Hepatocyte (in vitro differentiated cells): Measurements from ENCODE around the gene SIL1. TPM values are rescaled to one million over a fixed set of nuclear protein-coding genes. Genes with fewer than 3 reads are reported as not detected.

Experiments
- DNase-seq: peaks from one replicate; pipeline ENCODE4 v3.0.0-alpha.2; 2016; ENCODE audit warnings: low spot score
- H2AFZ ChIP-seq: fragments of 200-600 bp; sonication (generic); 2 replicates; pipeline ENCODE4 v1.6.0; 2016; ENCODE audit warnings: antibody characterized with exemption, mild to moderate bottlenecking
- H3K27ac ChIP-seq: fragments of 200-600 bp; sonication (generic); 2 replicates; pipeline ENCODE4 v1.5.1; 2016; ENCODE audit warnings: mild to moderate bottlenecking
- H3K27me3 ChIP-seq: fragments of 200-600 bp; sonication (generic); 2 replicates; pipeline ENCODE4 v1.6.1; 2016
- H3K36me3 ChIP-seq: fragments of 200-600 bp; sonication (generic); replicated peaks from 2 replicates; pipeline ENCODE4 v1.5.1; 2016; ENCODE audit warnings: low read depth; ENCODE audit not compliant: insufficient read depth
- H3K4me1 ChIP-seq: fragments of 200-600 bp; sonication (generic); 2 replicates; pipeline ENCODE4 v1.5.1; 2016; ENCODE audit warnings: mild to moderate bottlenecking, moderate library complexity; ENCODE audit not compliant: insufficient read depth
- H3K4me2 ChIP-seq: fragments of 200-600 bp; sonication (generic); 2 replicates; pipeline ENCODE4 v1.6.0; 2016
- H3K4me3 ChIP-seq: fragments of 200-600 bp; sonication (generic); 2 replicates; pipeline ENCODE4 v1.5.1; 2016; ENCODE audit warnings: mild to moderate bottlenecking
- H3K79me2 ChIP-seq: fragments of 200-600 bp; sonication (generic); 2 replicates; pipeline ENCODE4 v1.6.0; 2017; ENCODE audit warnings: mild to moderate bottlenecking
- H3K9me2 ChIP-seq: fragments of 200-600 bp; sonication (generic); replicated peaks from 2 replicates; pipeline ENCODE4 v1.6.0; 2017; ENCODE audit warnings: mild to moderate bottlenecking; ENCODE audit not compliant: insufficient read depth
- H3K9me3 ChIP-seq: fragments of 200-600 bp; sonication (generic); 2 replicates; pipeline ENCODE4 v1.5.1; 2016; ENCODE audit warnings: low read depth, mild to moderate bottlenecking
- H4K20me1 ChIP-seq: fragments of 200-600 bp; sonication (generic); 2 replicates; pipeline ENCODE4 v1.6.0; 2016; ENCODE audit warnings: mild to moderate bottlenecking; ENCODE audit not compliant: insufficient read depth, poor library complexity, severe bottlenecking
- CTCF ChIP-seq: fragments of 200-600 bp; sonication (generic); IDR thresholded peaks from 2 replicates; pipeline ENCODE4 v1.5.1; 2016; ENCODE audit warnings: antibody characterized with exemption, mild to moderate bottlenecking; ENCODE audit not compliant: poor library complexity
- EZH2 ChIP-seq: fragments of 200-600 bp; sonication (generic); IDR thresholded peaks from 2 replicates; pipeline ENCODE4 v1.6.1; 2016; ENCODE audit warnings: antibody characterized with exemption, mild to moderate bottlenecking, borderline replicate concordance
- EZH2phosphoT487 ChIP-seq: fragments of 200-600 bp; sonication (generic); IDR thresholded peaks from one replicate; pipeline ENCODE4 v1.6.1; 2018; ENCODE audit warnings: antibody characterized with exemption, mild to moderate bottlenecking, low read depth, moderate library complexity; ENCODE audit not compliant: unreplicated experiment, severe bottlenecking
- WGBS: methylation state at CpG from one replicate; pipeline ENCODE4 v1.1.6; 2016; ENCODE audit warnings: low lambda C conversion rate; ENCODE audit errors: missing lambda C conversion rate; 5-methylcytosine and 5-hydroxymethylcytosine counted together
- polyA plus RNA-seq: library from polyadenylated mRNA; unstranded; fragments of >200 nt; fragmentation: Nextera tagmentation; extraction: Ambion mirVana; gene quantifications from 2 replicates; pipeline ENCODE4 v1.2.1, GENCODE V29; 2016
- total RNA-seq: library from RNA; depleted of rRNA; stranded (reverse); fragments of >200 nt; gene quantifications from 2 replicates; pipeline ENCODE4 v1.2.3, GENCODE V29; 2014

The SIL1 gene
- total and polyA plus RNA-seq, 2 experiments from 2014 or later, result 82.0 to 176 TPM

GRCh38 chr5:138911441-138911840 is 286.7 kb downstream of the SIL1 start:
- Histone ChIP-seq H3K4me3 (no peak overlapping the region), H3K79me2 (peaks cover 20% of the 10 kb centered on the region), H3K27me3 (no peaks in the 10 kb centered on the region), H4K20me1 (peaks cover 4% of the 10 kb centered on the region), H3K9me3 (no peaks in the 10 kb centered on the region), H3K4me2 (no peak overlapping the region), H3K9me2 (no peaks in the 10 kb centered on the region), H3K4me1 (no peaks in the 10 kb centered on the region), H3K27ac (no peak overlapping the region), H2AFZ (no peak overlapping the region), H3K36me3 (no peaks in the 10 kb centered on the region)
- TF ChIP-seq CTCF (no peak), EZH2phosphoT487 (no peak), EZH2 (no peak)
- no peak for DNase-seq

GRCh38 chr5:138910546-138911185 is 287.5 kb downstream of the SIL1 start:
- H3K4me3 ChIP-seq, result no peak overlapping the region
- no peak overlapping the region for H3K4me2 ChIP-seq
- H2AFZ ChIP-seq, result no peak overlapping the region
- H3K36me3 ChIP-seq, result no peaks in the 10 kb centered on the region
- TF ChIP-seq CTCF (no peak), EZH2 (no peak), EZH2phosphoT487 (no peak)
- H3K9me3 ChIP-seq, result no peaks in the 10 kb centered on the region
- no peaks in the 10 kb centered on the region for H3K27me3 ChIP-seq
- no peak overlapping the region for H3K27ac ChIP-seq
- H3K9me2 ChIP-seq, result no peaks in the 10 kb centered on the region
- H4K20me1 ChIP-seq, result peaks cover 5% of the 10 kb centered on the region
- no peaks in the 10 kb centered on the region for H3K4me1 ChIP-seq
- no peak for DNase-seq
- 89% methylated on average over 7 of the region's 7 CpGs for WGBS
- H3K79me2 ChIP-seq, result peaks cover 17% of the 10 kb centered on the region

GRCh38 chr5:138909734-138910133 is 288.4 kb downstream of the SIL1 start:
- H3K9me3 ChIP-seq, result no peaks in the 10 kb centered on the region
- no peaks in the 10 kb centered on the region for H3K36me3 ChIP-seq
- no peaks in the 10 kb centered on the region for H3K27me3 ChIP-seq
- H3K79me2 ChIP-seq, result peaks cover 15% of the 10 kb centered on the region
- no peaks in the 10 kb centered on the region for H3K9me2 ChIP-seq
- 95% methylated on average over 2 of the region's 2 CpGs for WGBS
- TF ChIP-seq CTCF (no peak), EZH2phosphoT487 (no peak), EZH2 (no peak)
- H3K4me2 ChIP-seq, result no peak overlapping the region
- H3K4me3 ChIP-seq, result no peak overlapping the region
- no peak overlapping the region for H3K27ac ChIP-seq
- no peak overlapping the region for H2AFZ ChIP-seq
- H3K4me1 ChIP-seq, result no peaks in the 10 kb centered on the region
- no peak for DNase-seq
- peaks cover 5% of the 10 kb centered on the region for H4K20me1 ChIP-seq
